Kasumi-1 (cell line): Measurements from ENCODE around the gene OLFML3.
"Not testable (repeated sequence)": the region's sequence is repeated elsewhere in the genome, so short reads cannot be mapped to it uniquely, and the experiment has no call there.

Source experiments
- DNase-seq, 2 experiments: peaks; one replicate each; lab custom pipeline; 2025; lab: John Stamatoyannopoulos, UW

OLFML3 gene

DNA sequence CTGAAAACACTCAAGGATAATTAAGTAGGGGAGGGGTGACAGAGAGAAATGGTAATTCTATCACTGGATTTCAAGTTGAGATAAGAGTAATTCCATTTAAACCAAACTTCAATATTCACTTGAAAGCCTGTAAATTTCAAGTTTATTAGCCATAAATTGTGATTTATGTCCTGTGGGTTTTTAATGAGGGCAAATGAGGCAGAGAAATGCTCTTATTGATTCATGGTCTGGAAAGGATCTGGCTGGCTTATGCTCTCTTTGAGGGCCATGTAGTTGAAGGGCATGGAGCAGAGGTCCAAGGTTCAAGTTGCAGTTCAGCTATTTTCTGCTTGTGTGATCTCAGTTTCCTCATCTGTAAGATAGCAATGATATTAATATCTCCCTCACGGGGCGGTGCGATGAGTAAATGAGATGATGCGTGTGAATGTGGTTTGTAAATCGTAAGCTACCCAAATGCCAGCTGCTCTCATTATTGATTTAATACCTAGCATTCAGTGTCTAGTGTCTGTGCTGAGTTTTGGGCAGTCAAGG is 12.3 kb downstream of the OLFML3 start:
- no peak for DNase-seq

DNA sequence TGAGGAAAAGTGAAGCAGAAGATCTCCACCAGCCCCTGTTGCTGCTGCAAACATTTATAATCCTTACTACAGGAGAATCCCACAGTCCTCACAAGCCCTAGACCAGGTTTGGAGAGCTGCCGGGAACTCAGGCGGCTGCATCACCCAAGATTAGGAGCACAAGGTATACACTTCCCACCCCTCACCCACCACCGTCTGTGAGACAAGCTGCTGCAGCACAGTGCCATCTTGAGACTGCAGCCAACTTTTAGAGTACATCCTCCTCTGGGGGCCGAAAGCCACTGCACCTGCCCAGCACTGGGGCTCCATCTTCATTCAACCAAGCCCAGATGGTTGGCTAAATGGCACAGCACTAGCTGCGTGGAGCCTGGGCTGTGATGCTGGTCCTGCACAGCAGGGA is 13.8 kb downstream of the OLFML3 start:
- DNase-seq, result no peak

DNA sequence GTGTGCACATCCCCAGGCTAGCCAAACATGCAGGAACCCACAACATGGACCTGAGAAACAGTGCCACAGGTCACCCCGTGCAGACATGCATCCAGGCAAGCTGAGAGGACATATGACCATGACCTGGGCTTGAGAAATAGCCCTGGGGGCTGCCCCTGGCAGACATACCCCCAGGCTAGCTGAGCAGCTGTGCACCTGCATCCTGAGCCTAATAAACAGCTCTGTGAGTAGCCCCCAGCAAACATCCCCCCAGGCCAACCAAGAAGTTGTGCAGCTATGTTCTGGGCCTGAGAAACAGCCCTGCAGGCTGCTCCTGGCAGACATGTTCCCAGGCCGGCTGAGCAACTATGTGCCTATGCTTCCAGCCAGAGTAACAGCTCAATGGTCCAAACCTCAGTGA is 14.5 kb downstream of the OLFML3 start:
- no peak for DNase-seq

DNA sequence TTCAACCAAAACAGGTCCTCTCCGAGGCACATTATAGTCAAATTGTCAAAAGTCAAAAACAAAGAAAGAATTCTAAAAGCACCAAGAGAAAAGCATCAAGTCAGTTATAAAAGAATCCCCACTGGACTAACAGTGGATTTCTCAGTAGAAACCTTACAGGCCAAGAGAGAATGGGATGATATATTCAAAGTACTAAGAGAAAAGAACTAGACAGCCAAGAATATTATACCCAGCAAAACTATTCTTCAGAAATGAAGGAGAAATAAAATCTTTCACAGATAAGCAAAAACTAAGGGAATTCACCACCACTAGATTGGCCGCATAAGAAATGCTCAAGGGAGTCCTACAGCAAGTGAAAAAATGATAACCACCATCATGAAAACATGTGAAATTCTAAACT is 16.1 kb downstream of the OLFML3 start:
- no peak for DNase-seq

DNA sequence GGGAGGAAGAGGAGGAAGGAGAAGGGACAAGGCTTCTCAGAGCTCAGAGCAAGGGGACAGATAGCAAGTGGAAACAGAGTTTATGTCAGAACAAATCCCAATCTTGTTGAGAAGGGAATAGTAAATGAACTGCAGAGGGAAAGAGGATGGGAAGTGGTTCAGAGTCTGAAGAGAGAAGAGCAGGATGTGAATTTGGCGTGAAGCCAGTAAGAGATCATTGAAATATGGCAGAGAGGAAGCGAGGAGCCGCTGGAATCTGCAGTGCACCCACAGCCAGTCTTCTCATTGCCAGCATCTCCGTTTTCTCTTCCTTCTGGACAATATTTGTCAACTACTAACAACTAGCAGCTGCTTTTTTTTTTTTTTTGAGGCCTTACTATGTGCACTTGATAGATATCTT is 19.1 kb downstream of the OLFML3 start:
- no peak for DNase-seq

DNA sequence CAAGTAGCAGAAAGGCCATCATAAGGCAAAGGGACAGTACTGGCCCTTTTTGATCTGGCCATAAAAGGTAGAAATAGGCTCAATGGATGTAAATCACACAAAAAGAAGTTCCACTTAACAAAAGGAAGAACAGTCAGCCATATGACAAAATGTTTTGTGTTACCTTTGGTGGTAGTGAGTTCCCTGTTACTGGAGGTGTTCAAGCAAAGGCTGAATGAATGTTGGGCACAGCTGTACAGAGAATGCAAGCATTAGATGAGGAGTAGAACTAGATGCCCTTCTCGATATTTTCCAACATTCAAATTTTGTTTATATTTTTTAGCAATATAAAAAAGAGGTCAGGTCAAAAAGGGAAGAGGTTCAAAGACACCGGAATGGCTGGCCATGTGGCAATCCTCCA is 20.0 kb downstream of the OLFML3 start:
- no peak for DNase-seq

DNA sequence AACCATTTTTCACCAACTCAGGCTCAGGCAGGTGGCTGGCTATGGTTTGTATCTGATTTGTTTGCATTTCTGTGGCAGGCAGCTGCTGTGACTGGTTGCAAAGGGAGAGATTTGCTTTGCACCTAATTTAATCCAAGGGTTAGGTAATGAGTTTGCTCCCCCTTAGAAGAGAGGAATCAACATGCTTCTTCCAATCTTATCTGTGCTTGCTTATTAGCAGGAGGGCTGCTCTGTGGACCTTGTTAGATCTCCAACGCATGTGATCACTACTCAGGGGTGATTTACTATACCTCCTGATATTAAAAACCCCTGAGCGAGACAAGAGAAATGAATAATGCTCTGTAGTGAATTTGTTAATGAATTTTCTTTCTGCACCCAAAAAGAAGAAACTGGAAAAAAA is 20.5 kb downstream of the OLFML3 start:
- no peak for DNase-seq

DNA sequence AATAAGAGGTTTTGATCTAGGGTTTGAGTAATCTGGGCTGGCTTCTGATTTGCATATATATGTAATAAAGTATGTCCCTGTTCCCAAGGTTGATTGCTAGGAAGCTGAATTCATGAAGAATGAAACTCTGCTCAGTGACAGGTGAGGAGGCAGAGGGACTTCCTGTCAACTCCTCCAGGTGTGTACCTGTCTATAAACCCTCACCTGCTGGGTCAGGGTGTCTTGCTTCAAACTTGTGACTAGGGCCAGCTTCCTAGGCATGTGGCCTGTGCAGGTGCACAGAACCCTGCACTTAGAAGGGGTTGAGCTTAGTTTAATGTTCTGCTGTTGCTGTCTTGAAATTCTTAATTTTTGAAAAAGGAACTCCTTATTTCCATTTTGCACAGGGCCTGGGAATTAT is 21.1 kb downstream of the OLFML3 start:
- no peak for DNase-seq

DNA sequence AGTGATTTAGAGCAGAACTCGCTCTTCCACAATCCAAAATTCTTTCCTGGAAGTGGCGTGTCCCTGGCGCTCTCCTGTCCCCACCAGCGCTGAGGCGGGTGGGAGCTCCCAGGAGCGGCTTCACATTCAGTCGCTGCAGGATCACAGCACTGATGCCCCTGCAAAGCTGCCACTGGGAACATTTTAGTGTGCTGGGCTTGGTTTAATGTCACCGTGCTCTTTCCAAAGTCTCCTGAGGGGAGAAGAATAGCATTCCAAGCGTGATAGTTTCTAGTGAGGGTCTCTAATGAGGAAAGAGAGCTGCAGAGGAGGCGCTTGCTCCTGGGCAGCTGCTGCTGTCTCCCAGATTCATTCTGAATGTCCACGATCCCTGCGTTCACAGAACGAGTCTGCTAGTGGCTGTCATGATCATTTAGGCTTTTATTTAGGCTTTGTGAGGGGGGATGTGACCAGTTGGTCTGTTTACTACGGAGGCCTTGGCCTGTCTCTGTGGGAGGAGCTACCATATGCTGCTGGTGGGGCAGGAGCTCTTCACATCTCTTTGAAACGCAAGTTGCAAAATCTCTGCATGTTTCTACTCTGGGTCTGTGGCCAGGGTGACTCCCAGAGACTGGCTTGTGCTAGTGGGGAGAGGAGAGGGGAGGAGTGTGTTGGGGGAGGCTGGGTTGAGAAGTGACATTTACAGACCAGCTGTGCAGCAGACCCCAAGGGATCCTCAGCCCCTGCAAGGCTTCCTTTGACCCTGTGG is 23.4 kb downstream of the OLFML3 start:
- no peak for DNase-seq

DNA sequence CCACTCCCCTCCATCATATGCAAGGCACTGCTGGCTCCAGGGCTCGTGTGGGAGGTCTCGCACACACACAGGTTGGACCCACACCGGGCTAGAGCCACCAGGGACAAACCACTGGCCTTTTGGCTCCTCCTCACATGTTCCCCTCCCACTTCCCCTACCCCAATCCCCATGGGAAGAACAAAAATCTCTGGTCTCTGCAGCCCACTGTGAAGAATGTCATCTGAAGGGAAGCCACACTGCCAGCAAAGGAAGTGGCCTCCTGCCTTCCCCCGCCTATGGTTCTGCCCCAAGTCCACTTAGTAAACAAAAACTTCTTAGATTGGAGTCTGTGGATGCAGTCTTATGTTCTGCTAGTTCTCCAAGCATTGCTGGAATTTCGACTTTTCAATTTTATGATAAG is 24.2 kb downstream of the OLFML3 start:
- no peak for DNase-seq

DNA sequence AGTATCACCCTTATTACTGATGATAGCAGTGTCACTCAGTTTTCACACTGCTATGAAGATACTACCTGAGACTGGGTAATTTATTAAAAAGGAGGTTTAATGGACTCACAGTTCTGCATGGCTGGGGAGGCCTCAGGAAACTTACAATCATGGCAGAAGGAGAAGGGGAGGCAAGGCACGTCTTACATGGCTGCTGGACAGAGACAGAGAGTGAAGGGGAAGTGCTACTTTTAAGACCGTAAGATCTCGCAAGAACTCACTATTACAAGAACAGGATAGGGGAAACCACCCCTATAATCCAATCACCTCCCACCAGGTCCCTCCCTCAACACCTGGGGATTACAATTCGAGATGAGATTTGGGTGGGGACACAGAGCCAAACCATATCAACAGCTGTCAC is 27.6 kb downstream of the OLFML3 start:
- not testable (repeated sequence) for DNase-seq

DNA sequence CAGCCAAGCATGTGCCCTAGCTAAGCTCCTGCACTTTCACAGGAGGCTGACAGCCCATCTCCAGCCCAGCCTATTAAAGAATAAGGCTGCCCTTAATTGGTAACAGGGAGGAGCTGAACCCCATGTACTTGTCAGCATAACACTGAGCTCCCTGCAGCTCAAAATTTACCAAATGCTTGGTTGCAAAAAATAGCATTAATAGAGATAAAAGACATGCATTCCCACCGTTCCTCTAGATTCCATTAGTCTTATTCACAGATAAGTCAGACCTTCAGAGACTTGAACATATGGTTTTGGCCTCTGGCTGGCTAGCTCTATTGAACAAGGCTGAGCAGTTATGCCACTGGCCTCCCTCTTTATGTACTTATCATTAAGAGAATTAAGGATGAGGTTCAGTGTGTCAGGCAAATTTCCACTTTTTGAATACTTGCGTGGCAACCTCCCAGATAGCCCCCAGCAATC is 29.2 kb downstream of the OLFML3 start:
- DNase-seq, result no peak

DNA sequence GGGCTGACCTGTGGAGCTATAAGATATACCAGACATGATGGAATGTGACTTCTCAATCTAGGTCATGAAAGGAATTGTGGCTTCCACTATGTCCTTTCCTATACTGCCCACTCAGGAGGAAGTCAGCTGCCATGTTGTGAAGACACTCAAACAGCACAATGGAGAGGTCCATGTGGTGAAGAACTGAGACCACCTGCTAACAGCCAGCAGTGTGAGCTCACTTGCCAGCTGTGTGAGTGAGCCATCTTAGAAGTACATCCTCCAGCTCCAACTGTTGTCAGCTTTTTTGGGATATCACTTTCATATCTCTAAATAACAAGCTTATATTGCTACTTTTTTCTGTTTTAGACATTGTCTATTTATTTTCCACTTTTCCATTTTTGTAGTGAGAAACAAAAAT is 29.7 kb downstream of the OLFML3 start:
- DNase-seq, result no peak

DNA sequence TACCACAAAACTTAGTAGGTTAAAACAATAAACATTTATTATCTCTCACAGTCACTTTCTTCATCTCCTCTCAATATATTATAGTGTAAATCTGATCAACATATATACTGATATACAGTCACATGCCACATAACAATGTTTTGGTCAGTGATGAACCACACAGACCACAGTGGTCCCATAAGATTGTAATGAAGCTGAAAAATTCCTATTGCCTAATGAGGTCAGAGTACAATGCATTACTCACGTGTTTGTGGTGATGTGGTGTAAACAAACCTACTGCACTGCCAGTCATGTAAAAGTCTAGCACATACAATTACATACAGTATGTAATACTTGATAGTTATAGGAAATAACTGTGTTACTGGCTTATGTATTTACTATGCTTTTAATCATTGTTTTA is 30.1 kb downstream of the OLFML3 start:
- no peak for DNase-seq

DNA sequence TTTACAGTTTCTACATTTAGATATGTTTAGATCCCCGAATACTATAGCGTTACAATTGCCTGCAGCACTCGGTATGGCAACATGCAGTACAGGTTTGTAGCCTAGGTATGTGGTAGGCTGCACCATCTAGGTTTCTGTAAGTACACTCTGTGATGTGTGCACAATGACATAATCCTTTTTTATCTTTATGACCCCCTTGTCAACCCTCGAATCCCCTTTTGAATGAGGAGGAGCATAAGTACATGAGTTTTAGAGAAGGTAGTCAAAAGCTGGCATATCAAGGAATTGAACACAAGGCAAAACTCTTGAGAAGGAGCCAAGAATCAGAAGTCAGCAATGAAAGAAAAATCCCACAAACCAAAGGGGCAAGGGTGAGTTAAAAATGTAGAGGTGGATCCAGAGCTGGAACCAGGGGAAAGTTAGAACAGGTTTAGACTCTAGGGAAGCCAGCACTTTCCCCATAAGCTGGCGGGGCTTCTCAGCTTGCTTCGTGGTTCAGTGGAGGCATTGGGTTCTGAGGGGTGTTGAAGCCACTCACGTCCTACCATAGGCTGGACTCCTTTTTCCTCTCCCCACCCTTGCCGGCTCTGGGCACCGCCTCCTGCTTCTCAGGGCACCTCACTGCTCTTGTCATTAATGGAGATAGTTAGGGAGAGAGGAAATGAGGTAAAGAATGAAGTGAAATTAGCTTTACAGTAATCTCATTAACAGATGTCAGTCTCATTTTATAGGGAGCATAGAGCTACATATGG is 31.3 kb downstream of the OLFML3 start:
- DNase-seq, result no peak

DNA sequence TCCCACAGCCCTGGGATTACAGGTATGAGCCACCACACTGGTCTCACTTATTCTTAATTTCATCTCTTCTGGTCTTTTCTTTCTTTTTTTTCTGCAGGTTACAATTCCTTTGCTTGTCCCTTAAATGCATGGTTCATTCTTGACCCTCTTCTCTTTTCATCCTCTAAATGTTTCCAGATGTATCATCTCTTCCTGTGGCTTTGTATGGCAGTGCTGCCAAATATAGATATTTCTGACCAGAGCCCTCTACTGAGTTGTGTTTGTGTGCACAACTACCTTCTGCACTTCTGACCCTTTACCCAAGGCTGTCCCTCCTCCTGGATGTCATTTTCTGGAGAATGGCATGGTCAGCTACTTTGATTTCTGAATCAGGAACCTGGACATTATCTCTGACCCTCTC is 32.5 kb downstream of the OLFML3 start:
- DNase-seq, result no peak

DNA sequence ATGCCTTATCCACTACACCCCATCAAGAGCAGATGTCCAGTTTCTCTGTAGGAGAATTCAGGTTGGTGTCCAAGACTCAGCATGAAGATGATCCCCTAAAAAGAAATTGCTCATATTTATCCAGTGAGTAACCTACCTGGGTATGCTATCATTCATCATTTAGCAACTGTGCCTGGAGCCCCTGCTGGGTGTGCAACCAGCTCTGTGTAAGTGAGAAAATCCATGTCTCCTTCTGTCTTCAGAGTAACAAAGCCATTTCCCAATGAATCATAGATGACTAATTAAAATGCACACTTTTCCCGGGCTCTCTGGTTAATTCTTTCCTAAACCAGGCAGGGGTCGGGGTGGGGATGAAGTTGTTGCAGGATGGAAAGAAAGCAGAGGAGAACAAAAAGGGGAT is 35.8 kb downstream of the OLFML3 start:
- DNase-seq, result no peak

DNA sequence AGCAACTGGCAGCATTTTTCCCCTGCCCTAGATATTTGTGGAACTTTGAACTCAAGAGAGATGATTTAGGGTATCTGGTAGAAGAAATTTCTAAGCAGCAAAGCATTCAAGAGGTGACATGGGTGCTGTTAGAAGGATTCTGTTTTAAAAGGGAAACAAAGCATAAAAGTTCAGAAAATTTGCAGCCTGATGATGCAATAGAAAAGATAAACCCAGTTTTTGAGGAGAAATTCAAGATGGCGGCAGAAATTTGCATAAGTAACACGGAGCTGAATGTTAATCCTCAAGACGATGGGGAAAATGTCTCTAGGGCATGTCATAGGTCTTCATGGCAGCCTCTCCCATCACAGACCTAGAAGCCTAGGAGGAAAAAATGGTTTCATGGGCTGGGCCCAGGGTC is 40.5 kb downstream of the OLFML3 start:
- DNase-seq, result not testable (repeated sequence)

DNA sequence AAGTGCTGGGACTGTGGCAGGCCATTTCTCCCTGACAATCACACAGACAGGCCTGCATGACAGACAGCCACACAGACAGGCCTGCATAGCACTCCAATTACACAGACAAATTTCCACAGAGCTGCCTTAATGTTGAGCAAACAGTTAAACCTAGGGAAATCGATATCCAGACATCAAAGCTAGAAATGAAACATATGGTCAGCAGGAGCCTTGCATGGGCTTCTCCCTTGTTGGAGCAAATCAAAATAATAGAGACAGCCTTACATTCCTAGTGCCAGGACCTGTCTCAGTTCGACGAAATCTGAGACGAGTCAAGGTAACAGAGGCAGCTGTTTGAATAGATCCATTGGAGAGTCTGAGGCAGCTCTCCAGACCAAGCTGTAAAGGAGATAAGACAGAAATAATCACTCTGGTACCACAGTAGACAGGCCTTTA is 42.4 kb downstream of the OLFML3 start:
- DNase-seq, result no peak

DNA sequence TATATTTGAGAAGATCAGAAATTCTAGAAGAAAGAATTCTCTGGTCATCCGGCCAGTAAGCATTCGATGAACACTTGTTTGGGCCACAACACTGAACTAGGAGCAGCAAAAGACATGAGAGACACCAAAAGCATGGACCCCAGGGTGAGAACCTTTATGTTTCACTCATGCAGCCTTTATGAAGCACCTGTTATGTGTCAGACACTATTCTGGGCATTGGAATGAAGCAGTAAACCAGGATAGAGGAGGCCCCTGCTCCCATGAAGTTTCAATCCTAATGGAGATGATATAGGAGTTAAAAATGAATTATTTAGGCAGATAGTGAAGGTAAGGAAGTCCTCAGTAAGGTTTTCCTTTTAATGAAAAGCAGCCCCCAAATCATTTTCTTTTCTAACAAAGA is 43.6 kb downstream of the OLFML3 start:
- DNase-seq, result no peak

DNA sequence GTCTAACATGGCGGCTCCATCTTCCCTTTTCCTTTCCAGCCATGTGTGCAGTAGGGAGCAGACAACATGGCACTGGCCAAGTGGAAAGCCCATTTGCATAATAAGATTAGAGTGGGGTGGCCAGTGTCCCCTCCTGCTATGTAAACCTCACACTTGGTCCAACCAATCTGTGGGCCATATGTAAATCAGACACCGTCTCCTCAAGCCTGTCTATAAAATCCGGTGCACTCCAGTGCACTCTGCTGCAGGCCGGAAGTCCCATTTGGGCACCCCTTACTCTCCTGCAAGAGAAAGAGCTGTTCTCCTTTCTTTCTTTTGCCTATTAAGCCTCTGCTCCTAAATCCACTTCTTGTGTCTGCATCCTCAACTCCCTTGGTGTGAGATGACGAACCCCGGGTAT is 44.1 kb downstream of the OLFML3 start:
- no peak for DNase-seq

DNA sequence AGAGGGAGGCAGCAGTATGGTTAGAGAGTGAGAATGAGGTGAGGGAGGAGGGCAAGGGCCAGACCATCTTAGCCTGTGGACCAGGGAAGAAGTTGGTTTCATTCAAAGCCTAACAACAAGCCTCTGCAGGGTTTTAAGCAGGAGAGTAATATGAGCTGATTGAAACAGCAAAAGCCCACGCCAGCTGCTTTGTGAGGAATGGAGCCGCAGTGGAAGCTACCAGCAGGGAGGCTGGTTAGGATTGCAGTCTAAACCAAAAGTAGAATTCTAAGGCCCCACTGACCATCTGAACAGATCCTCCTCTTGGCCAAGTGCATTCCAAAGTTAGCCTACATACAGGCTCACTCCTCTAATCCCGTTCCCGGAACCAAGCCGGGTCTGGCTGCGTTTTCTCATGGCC is 44.8 kb downstream of the OLFML3 start:
- no peak for DNase-seq

DNA sequence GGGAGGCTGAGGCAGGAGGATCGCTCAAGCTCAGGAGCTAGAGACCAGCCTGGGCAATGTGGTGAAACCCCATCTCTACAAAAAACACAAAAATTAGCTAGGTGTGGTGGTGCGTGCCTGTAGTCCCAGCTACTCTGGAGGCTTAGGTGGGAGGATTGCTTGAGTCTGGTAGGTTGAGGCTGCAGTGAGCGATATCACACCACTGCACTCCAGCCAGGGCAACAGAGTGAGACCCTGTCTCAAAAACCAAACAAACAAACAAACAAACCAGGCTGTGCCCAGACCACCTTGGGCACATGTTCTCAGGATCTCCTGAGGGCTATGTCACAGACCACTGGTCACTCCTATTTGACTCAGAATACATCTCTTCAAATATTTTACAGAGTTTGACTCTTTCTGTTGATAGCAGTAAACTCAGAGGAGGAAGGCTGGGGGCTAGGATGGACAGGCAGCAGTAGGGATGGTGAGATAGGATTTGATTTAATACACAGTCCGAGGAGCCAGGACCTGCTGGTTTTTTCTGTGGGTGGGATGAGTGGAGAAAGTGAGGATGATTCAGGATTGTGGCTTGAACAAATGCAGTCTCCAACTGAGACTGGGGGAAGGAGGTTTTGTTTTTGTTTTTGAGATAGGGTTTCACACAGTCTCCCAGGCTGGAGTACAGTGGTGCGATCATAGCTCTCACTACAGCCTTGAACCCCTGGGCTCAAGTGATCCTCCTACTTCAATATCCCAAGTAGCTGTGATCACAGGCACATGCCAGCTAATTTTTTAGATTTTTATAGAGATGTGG is 46.5 kb downstream of the OLFML3 start:
- no peak for DNase-seq
